ENCODE measurements around the gene STK32B.

STK32B gene

DNA sequence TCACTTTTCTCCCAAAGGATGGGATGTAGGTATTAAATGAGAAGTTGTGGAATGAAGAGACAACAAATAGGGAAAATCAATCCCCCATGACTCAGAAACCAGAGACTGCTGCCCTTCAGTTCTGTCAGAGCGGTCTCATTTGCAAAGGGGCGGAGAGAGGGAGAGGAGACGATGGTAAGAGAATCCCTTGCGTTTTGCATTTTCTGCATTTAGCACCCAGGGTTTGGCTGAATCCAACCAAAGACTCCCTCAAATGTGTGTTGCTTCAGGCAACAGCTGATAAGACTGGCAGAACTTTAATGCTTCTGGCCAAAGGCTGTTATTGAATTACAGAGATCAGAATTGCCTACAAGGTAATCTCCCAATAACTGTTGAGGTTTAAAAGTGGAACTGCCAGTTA, 426.9 kb downstream of the STK32B start:
- H3K4me3 ChIP-seq (ENCODE audit: low read depth, low read length) = no peak overlapping the region
- no peak for TF ChIP-seq CTCF (conservative IDR thresholded peaks at IDR 0.05; ENCODE audit: low read depth, low read length)
- DNase-seq (ENCODE audit: low read depth) = no peak

GRCh38 chr4:5478697-5479096, 427.4 kb downstream of the STK32B start:
- no peak for TF ChIP-seq CTCF (conservative IDR thresholded peaks at IDR 0.05; ENCODE audit: low read depth, low read length)
- H3K4me3 ChIP-seq (ENCODE audit: low read depth, low read length) = no peak overlapping the region
- DNase-seq (ENCODE audit: low read depth) = no peak

GRCh38 chr4:5479518-5480060, 428.3 kb downstream of the STK32B start:
- TF ChIP-seq CTCF (conservative IDR thresholded peaks at IDR 0.05; ENCODE audit: low read depth, low read length) = no peak
- no peak overlapping the region for H3K4me3 ChIP-seq (ENCODE audit: low read depth, low read length)
- no peak for DNase-seq (ENCODE audit: low read depth)

GRCh38 chr4:5488413-5488812, 437.1 kb downstream of the STK32B start:
- H3K4me3 ChIP-seq (ENCODE audit: low read depth, low read length) = no peak overlapping the region
- no peak for DNase-seq (ENCODE audit: low read depth)
- no peak for TF ChIP-seq CTCF (conservative IDR thresholded peaks at IDR 0.05; ENCODE audit: low read depth, low read length)

DNA sequence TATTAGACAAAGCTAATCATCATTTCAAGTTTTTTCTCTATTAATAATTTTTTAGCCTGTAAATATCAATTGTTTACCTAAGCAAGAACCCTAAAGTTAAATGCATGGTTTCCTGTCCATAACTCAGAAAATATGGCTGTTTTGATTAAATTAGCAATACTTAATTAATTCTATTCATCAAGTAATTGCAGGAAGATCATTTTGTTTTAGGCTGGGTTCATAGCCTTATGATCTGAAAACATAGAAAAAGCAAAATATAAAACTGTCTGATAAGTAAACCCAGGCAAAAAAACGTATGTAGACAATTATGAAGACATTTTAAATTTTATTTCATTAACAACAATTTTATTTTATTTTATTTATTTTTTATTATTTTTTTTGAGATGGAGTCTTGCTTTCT, 438.0 kb downstream of the STK32B start:
- no peak overlapping the region for H3K4me3 ChIP-seq (ENCODE audit: low read depth, low read length)
- TF ChIP-seq CTCF (conservative IDR thresholded peaks at IDR 0.05; ENCODE audit: low read depth, low read length) = no peak
- DNase-seq (ENCODE audit: low read depth) = no peak

DNA sequence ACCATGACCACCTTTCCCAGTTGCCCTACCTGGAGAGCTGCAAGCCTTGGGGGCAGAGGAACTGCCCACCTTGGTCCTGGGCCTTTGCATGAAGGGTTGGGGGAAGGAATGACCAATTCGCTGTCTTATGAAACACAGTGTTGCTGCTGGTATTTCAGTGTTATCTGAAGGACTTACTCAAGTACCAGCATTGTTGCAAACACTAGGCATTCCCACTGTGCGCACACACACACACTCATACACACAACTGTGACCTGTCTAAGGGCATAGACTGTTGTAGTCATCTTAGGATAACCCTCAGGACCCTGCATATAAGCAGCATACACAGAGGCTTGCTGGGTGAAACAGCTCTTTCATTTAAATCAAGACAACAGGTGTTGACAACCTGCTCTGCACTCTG, 446.2 kb downstream of the STK32B start:
- DNase-seq (ENCODE audit: low read depth) = no peak
- no peak overlapping the region for H3K4me3 ChIP-seq (ENCODE audit: low read depth, low read length)
- TF ChIP-seq CTCF (conservative IDR thresholded peaks at IDR 0.05; ENCODE audit: low read depth, low read length) = no peak

GRCh38 chr4:5500165-5500564, 448.9 kb downstream of the STK32B start:
- no peak overlapping the region for H3K4me3 ChIP-seq (ENCODE audit: low read depth, low read length)
- DNase-seq (ENCODE audit: low read depth) = peak; percentile 43
- no peak for TF ChIP-seq CTCF (conservative IDR thresholded peaks at IDR 0.05; ENCODE audit: low read depth, low read length)
